NCI-H146 treated with DMSO at 0.1 percent for 48 hours (cell line): Measurements from ENCODE around the gene EVA1B.
A peak's percentile ranks its signal among the peaks of the same experiment; 100 is the strongest.

Experiments used
- DNase-seq: peaks from one replicate; lab custom pipeline; 2025; ENCODE audit not compliant: unreplicated experiment; lab: John Stamatoyannopoulos, UW

Gene EVA1B, protein sequence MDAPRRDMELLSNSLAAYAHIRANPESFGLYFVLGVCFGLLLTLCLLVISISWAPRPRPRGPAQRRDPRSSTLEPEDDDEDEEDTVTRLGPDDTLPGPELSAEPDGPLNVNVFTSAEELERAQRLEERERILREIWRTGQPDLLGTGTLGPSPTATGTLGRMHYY

DNA sequence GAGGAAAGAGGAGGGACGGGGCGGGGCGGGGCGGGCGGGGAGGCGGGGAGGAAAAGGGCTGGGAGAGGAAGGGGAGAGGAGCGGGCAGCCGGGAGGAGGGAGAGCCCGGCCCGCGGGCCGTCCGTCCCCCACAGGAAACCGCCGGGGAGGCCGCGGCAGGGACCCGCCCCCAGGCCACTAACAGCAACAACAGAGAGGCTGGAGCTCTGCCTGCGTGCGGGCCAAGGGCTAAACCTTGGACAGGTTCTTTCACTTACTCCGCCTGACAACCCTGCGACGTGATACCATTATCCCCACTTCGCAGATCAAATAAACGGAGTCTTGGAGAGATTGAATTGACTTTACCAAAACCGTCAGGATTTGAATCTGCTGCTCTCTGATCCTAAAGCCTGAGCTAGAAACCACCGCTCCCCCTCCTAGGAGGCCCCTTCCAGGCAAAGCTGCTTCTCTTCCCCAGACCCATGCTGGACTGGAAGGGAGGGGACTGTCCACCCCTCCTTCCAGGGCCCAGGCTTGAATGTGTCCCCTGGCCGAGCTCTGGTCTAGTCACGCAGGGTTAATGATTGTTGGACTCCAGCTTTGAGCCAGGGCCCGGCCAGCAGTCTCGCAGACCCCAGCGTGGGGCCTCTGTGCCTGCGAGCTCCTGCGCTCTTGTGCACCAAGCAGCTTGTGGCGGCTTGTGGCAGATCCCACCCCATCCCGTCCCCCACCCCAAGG, at the start of gene EVA1B:
EVA1B (minus strand) TSS at position 10 of the 717 bp plus-strand sequence. CDS start 608 bp downstream, outside the sequence.
- DNase-seq, result no peak

DNA sequence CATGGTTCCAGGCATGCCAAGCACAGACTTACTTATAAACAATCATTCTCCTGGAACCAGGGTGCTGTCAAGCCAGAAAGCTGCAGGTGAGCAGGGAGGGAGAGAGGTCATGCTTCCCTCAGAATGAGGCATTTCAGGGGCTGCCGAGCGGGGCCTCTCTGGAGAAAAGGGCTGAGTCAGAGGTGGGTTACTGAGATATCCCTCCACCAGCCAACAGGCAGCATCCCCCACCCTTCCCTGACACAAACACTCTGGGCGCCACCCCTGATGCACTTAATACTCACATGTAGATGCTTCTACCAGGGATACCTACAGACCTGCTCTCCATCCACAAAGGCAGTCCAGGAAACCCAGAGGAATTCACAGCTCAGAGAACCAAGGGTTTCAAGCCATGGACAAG, 49.2 kb upstream of the EVA1B start:
- DNase-seq, result no peak

DNA sequence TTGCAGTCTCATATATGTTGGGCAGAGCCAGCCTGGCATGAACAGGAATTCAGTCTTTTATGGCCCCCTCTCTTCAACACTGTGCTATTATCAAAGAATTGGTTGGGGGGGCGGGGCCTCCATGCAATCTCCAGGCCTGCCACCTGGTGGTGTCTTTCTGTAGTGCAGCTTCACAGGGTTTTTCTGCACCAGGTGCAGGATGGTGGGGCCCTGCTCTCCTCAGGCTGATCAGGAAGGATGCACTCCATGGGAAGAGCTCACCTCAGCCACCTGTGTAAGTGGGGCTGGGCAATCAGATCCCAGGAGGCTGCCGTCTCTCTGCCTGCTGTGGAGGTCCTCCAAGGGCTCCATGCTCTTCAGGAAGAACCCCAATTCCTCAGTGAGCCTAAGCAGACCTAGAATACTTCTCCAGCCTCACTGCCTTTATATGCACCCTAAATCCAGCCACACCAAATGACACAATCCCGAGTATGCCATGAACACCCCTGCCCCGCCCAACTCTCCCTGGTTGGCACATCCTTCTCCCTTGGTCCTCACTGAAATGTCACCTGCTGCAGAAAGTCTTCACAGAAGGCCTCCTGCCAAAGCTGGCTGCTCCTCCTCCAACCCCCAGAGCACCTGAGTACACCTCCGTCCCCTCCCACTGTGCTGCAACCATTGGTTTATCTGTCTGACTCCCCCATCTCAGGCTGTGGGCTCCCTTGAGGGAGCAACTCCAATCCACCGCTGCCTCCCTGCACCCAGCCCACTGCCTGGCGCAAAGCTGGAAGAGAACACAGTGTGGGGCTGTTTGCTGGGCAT, 45.8 kb upstream of the EVA1B start:
- peak; percentile 19 for DNase-seq

DNA sequence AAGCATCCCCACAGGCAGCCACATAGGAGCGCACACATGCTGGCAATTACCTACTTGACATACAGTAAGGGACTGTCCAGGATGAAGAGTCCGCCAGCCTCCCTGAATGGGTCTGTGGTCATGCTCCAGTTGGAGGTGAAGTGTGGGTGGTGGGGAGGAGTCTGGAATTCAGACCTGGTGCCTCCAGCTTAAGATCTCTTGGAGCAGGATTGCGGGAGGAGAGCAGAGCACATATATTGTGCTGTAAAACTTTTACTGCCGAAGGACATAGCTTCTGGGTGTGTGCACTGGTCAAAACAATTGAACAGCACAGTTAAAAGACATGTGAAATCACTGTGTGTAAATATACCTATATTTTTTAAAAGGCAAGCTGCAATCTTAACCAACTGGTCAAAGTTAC, 44.4 kb upstream of the EVA1B start:
- DNase-seq, result no peak

DNA sequence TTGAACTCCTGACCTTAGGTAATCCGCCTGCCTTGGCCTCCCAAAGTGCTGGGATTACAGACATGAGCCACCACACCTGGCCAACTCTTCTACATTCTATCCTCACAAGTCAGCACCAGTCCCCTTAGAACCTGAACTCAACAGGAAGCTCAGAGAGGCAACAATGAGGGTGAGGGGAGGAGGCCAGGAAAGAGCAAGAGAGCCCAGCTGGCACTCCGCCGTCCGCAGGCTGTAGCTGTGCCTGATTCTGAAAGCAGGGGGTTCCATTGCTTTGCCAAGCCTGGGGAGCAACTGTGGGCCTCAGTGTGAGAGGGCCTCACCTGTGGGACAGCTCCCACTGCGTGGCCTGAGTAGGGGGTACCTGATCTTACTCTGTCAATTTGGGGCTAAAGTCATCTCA, 43.6 kb upstream of the EVA1B start:
- no peak for DNase-seq

- no peak for DNase-seq
Observed at GRCh38 chr1:36366091-36366661, 42.7 kb upstream of the EVA1B start.

- no peak for DNase-seq
Observed at GRCh38 chr1:36365381-36365780, 41.9 kb upstream of the EVA1B start.

GRCh38 chr1:36359911-36360550, 36.6 kb upstream of the EVA1B start:
- DNase-seq, result no peak

DNA sequence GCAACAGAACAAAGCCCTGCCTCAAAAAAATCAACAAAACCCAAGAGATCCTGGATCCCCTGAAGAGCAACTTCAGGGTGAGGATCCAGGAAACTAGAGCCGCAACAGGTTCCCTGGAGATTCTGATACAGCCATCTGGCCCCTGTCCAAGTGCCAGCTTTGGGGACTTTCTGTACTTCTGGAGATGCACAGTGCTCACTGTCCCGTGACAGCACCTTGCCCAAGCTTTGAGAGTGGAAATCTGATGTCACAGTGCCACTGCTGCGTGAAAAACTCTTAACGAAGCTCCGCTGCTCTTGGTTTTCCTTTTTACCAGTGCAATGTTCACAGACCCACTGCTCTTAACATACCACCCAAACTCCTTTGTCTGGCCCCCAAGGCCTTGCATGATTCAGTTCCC, 35.9 kb upstream of the EVA1B start:
- DNase-seq, result no peak

DNA sequence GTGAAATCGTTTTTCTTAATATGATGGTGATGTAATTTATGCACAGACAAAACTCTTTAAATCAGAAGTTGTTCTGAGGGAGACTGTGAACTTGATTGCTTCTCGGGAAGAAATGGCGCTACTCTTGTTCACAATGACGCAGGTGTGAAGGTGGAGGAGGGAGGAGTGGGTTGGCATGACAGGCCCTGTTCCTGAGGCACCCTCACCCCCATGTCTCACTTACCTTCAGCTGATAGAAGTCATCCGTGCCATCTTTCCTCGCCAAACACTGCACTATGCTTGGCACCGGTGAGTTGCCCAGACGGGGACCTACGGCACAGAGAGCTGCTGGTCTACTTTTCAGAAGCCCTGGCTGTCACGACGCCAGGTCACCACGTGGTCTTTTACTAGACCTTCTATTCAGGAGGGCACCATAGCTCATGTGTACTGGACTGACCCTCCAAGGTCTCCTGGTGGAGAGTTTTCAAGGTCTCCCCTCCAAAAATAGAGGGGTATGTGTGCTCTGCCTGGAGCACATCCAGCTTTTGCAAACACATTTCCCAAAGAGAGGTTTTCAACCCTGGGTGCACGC, 35.2 kb upstream of the EVA1B start:
- no peak for DNase-seq

DNA sequence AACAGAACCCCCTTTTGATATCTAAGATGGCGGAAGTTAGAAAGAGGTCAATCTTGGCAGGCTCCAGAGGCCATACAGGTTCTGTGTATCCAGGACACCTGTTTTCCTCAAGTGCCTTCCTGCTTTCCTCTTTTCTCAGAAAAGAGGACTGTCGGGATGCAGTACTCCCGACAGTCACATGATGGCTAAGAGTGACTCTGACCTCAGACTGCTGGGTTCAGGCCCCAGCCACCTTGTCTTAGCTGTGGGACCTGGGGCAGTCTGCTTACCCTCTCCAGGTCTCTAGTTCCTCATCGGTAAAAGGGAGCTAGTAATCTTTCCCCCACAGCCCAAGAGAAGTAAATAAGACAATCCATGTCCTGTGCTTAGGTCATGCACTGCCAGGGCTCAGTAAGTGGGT, 32.4 kb upstream of the EVA1B start:
- no peak for DNase-seq

DNA sequence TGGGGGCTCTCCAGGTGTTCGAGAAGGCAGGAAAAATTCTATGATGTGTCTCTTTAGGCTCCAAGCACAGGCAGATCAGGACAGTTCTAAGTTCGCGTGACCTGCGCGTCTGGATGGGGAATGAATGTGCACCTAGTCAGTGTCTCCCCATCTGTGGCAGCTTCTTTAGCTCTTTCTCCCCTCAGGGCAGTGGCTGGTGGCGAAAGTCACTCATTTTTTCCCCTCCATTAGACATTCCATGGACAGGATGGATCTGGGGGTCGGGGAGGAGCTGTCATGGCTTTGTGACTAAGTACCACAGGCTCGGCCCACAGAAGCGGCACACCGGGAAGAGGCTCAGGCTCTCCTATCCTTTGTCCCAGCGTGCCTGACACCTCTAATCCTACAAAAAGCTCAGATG, 31.0 kb upstream of the EVA1B start:
- no peak for DNase-seq

DNA sequence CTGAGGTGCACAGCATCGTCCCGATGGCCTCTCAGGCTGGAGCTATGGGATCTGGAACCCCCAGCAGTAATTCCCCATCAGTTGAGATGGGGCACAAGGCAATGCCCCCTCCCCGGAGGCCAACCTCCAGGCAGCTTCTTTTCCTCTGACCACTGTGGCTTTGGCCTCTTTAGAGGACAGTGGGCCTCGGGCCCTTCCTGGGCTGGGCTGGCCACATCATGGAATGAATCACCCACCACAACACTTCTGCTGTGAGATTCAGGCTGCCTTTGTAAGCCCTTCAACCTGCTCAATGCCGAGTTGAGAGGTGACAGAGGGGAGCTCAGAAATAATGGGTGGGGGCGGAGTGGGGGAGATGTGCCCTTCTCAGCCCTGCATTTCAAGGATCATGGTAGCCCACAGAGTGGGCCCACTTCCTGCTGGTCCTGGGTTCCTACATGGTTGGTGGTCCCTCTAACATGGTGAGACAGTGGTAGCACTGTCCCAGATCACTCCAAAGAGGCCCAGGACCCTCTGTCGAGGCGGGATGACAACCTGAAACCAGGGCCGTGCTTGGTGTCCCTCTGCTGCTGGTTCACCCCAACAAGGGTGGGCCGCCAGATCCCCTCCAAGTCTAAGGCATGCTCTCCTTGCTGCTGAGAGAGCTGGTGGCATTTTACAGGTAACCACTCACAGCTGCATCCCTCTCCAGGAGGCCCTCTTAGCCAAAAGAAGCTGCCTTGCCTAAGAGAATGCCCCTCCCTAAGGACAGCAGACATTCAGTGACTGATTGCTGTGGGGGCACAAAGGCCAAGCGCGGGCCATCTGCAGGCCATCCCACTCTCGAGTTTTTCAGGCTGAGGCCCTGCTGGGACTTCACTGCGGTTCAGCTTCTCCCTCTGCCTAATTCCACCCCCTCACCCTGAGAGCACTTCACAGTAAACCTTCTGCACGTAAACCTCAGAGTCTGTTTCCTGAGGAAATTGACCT, 29.7 kb upstream of the EVA1B start:
- DNase-seq, result no peak

- no peak for DNase-seq
Observed at GRCh38 chr1:36352125-36352909, 28.9 kb upstream of the EVA1B start.

DNA sequence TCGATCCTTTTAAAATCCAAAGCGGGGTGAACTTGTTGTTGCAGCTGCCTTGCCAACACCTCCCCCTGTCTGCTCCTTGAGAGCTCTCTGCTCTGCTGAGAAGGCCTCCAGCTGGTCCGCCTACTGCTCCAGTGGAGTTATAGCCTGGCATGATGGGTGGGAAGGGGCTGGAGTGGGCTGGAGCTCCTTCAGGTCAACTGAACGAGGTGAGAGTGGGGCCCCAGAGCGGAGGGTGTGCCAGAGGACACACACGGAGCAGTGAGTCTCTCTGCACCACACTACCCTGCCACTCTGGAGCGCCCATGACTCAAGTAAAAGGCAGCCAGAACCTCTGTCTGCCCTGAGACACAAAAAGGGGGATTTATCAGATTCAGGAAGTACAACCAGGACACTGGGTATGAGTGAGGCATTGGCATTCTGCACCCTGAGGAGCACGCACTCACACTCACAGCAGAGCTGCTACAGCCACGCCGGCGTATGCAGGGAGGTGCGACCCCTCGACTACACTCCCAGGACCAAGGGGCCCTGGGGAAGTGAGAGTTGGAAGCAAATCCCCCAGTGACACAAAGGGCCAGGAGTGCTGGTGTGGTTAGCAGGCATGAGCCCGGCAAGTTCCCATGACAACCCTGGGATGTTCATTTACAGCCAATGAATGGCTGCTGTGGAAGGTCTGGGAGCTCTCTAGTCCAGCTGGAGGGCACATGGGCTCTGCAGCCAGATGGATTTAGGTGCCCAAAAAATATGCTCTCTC, 28.0 kb upstream of the EVA1B start:
- no peak for DNase-seq

GRCh38 chr1:36350659-36351226, 27.3 kb upstream of the EVA1B start:
- DNase-seq, result no peak

DNA sequence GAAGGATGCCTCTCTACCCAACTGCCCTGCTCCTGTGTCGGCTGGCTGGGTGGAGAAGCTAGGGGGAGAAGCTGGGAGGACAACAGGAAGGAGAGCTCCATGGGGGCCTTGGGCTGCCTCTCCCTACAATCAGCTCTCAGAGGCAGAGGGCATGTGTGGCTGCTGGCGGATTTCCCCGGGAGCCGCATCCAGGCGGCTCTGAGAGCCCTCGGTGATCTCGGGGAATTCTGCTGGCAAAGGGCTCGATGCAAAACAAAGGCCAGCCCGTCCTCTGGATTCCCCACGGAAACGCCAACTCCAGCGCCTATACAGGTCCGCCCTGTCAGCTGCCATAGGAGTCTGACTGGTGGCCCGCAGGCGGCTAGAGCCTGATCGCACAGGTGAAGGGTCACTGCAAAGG, 26.4 kb upstream of the EVA1B start:
- DNase-seq, result no peak

GRCh38 chr1:36349241-36349671, 25.8 kb upstream of the EVA1B start:
- no peak for DNase-seq
